Inflammatory macrophage treated with lipopolysaccharide for 1 hour (primary cell): Measurements from ENCODE around the gene LBHD2.
"Not testable (repeated sequence)": the region's sequence is repeated elsewhere in the genome, so short reads cannot be mapped to it uniquely, and the experiment has no call there.

Source experiments
- DNase-seq, 2 donors: peaks; one replicate each; pipeline ENCODE4 v3.0.0-alpha.2; 2020 to 2022

Gene LBHD2

GRCh38 chr14:103084021-103084919 lies at the start of gene LBHD2:
LBHD2 (plus strand) TSS chr14:103084210; CDS start chr14:103086013, 1,803 bp downstream.
- no peak for DNase-seq

- no peak for DNase-seq
These were observed 42.5 kb upstream of the LBHD2 start for GRCh38 chr14:103041464-103041863.

GRCh38 chr14:103043257-103044015 lies 40.6 kb upstream of the LBHD2 start:
- DNase-seq, result no peak

GRCh38 chr14:103045371-103045869 lies 38.6 kb upstream of the LBHD2 start:
- no peak for DNase-seq

- not testable (repeated sequence) for DNase-seq
These were observed 36.6 kb upstream of the LBHD2 start for GRCh38 chr14:103047453-103047852.

- no peak for DNase-seq
These were observed 33.1 kb upstream of the LBHD2 start for GRCh38 chr14:103050935-103051334.

- peak; percentile 79 to 88 for DNase-seq
These were observed 31.6 kb upstream of the LBHD2 start for GRCh38 chr14:103052407-103052806.

- no peak for DNase-seq
These were observed 28.3 kb upstream of the LBHD2 start for GRCh38 chr14:103055695-103056094.

GRCh38 chr14:103056322-103057027 lies 27.5 kb upstream of the LBHD2 start:
- no peak for DNase-seq

- no peak for DNase-seq
These were observed 27.0 kb upstream of the LBHD2 start for GRCh38 chr14:103057028-103057371.

- DNase-seq, result peak; percentile 86 to 88
These were observed 26.4 kb upstream of the LBHD2 start, which contains the start of gene CDC42BPB for GRCh38 chr14:103057372-103058163. CDC42BPB (minus strand) TSS chr14:103057549; CDS start chr14:103057173, 376 bp downstream.

GRCh38 chr14:103058164-103059055 lies 25.6 kb upstream of the LBHD2 start:
- no peak for DNase-seq

GRCh38 chr14:103059556-103059955 lies 24.5 kb upstream of the LBHD2 start:
- DNase-seq, result no peak

- DNase-seq, result no peak
These were observed 22.5 kb upstream of the LBHD2 start for GRCh38 chr14:103061482-103061976.

- DNase-seq, result no peak
These were observed 19.6 kb upstream of the LBHD2 start for GRCh38 chr14:103064436-103064835.

- no peak for DNase-seq
These were observed 19.0 kb upstream of the LBHD2 start for GRCh38 chr14:103064978-103065377.

- no peak for DNase-seq
These were observed 18.1 kb upstream of the LBHD2 start for GRCh38 chr14:103065861-103066260.

GRCh38 chr14:103066399-103066798 lies 17.6 kb upstream of the LBHD2 start:
- DNase-seq, result no peak

- peak; percentile 49 to 51 for DNase-seq
These were observed 16.6 kb upstream of the LBHD2 start for GRCh38 chr14:103067231-103067954.
